ENCODE measurements around the gene MRPL4.
"Not testable (repeated sequence)": the region's sequence is repeated elsewhere in the genome, so short reads cannot be mapped to it uniquely, and the experiment has no call there.

Gene MRPL4

GRCh38 chr19:10230861-10231611 lies 21.0 kb upstream of the MRPL4 start, which contains the start of gene S1PR2:
S1PR2 (minus strand) TSS chr19:10231331; CDS start chr19:10224905, 6,426 bp downstream.
- no peak for DNase-seq

GRCh38 chr19:10231612-10232228 lies 20.3 kb upstream of the MRPL4 start:
- DNase-seq = no peak

GRCh38 chr19:10233946-10234345 lies 18.1 kb upstream of the MRPL4 start:
- DNase-seq = no peak

GRCh38 chr19:10235003-10235402 lies 17.0 kb upstream of the MRPL4 start:
- no peak for DNase-seq

GRCh38 chr19:10235409-10235808 lies 16.6 kb upstream of the MRPL4 start:
- DNase-seq = not testable (repeated sequence)

- DNase-seq = no peak
These were observed 14.3 kb upstream of the MRPL4 start for GRCh38 chr19:10237702-10238101.

GRCh38 chr19:10238172-10238783 lies 13.7 kb upstream of the MRPL4 start:
- DNase-seq = peak; percentile 86

GRCh38 chr19:10241826-10242449 lies 10.1 kb upstream of the MRPL4 start:
- not testable (repeated sequence) for DNase-seq

GRCh38 chr19:10243606-10244005 lies 8.4 kb upstream of the MRPL4 start:
- DNase-seq = no peak

GRCh38 chr19:10245189-10245939 lies 6.7 kb upstream of the MRPL4 start:
- DNase-seq = no peak

GRCh38 chr19:10246511-10246910 lies 5.5 kb upstream of the MRPL4 start:
- no peak for DNase-seq

GRCh38 chr19:10252707-10253106 lies 693 bp downstream of the MRPL4 start:
- no peak for DNase-seq

- DNase-seq = no peak
These were observed 2.2 kb downstream of the MRPL4 start for GRCh38 chr19:10254244-10254643.

GRCh38 chr19:10255358-10255757 lies 3.3 kb downstream of the MRPL4 start:
- no peak for DNase-seq

- DNase-seq = no peak
These were observed 4.5 kb downstream of the MRPL4 start for GRCh38 chr19:10256551-10256950.

- no peak for DNase-seq
These were observed 5.1 kb downstream of the MRPL4 start for GRCh38 chr19:10256970-10257615.

- DNase-seq = no peak
These were observed 6.2 kb downstream of the MRPL4 start for GRCh38 chr19:10258080-10258710.

- DNase-seq = peak; percentile 45
These were observed 7.3 kb downstream of the MRPL4 start for GRCh38 chr19:10259162-10259905.

- DNase-seq = no peak
These were observed 8.1 kb downstream of the MRPL4 start for GRCh38 chr19:10260141-10260584.

- no peak for DNase-seq
These were observed 10.8 kb downstream of the MRPL4 start for GRCh38 chr19:10262771-10263170.

- DNase-seq = no peak
These were observed 14.7 kb downstream of the MRPL4 start for GRCh38 chr19:10266706-10267105.

All from NCI-H1417 treated with DMSO at 0.1 percent for 48 hours (cell line).